NCI-H2029 treated with DMSO at 0.1 percent for 48 hours (cell line): ENCODE results near the gene CD200R1.

Experiments used
- DNase-seq: peaks from one replicate; lab custom pipeline; 2025; lab: John Stamatoyannopoulos, UW

The CD200R1 gene

GRCh38 chr3:112888381-112889085, 86.4 kb downstream of the CD200R1 start:
- no peak for DNase-seq

- DNase-seq: no peak
Observed at GRCh38 chr3:112884678-112885290, 90.1 kb downstream of the CD200R1 start.

GRCh38 chr3:112881891-112882290, 93.0 kb downstream of the CD200R1 start:
- DNase-seq: no peak

DNA sequence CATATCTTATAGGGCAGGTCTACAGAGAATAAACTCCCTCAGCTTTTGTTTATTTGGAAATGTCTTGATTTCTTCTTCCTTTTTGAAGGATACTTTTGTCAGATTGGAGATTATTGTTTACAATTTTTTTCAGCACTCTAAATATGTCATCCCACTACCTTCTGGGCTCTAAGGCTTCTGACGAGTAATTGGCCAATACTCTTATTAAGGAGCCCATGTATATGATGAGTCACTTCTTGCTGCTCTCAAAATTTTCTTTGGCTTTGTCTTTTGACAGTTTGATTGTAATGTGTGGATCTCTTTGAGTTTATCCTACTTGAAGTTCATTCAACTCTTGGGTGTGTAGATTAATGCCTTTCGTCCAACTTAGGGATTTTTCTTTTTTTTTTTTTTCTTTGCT, 99.3 kb downstream of the CD200R1 start:
- no peak for DNase-seq

DNA sequence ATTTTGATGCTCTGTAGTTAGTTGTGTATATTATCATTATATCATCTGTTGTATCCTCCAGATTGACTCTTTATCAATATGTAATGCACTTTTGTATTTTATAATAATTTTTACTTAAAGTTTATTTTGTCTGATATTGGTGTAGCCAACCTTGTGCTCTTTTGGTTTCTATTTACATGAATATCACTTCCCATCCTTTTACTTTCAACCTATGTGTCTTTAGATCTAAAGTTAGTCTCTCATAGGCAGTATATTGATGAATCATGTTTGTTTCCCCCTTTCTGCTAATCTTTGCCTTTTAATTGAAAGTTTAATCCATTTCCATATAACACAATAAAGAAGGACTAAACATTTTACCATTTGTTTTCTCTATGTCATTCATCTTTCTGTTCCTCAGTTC, 100.2 kb downstream of the CD200R1 start:
- DNase-seq: no peak

DNA sequence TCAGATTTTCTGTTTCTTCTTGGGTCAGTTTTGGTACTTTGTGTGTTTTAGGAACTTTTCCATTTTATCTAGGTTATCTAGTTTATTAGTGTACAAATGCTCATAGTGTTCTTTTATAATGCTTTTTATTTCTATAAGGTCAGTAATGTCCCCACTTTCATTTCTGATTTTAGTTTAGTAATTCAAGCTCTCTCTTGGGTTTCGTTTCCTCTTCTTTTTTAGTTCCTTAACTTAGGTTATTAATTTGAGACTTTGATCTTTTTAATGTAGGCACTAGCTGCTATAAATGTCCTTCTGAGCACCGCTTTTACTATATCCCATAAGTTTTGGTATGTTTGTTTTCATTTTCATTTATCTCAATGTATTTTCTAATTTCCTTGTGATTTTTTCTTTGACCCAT, 101.3 kb downstream of the CD200R1 start:
- DNase-seq: no peak

DNA sequence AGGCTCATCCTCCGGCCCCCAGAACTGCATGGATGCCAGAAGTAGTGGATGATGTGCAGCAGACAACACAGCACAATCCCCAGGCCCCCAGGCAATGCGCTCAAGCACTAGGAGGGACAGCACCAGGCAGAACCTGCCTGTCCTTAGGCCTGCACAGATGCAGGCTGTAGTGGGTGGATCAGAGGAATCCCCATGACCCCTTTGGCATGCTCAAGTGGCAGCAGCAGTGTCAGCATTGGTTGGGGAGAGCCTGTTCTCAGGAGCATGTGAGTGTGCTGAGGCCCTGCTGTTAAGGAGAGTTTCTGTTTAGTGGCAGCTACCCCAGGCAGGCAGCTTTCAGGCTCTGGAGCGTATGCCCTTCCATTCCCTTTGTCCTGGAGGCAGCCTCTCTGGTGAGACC, 103.2 kb downstream of the CD200R1 start:
- DNase-seq: no peak
